Heart right ventricle (tissue), 16 donors: ENCODE results near the gene PTPRG. TPM values are rescaled to one million over a fixed set of nuclear protein-coding genes. Genes with fewer than 3 reads are reported as not detected.

Experiments used
- ATAC-seq, 8 donors: fragments of 200-7000 bp; cut with Tn5 transposase; one replicate each; pipeline ENCODE4 v1.9.1; 2020; ENCODE audit warnings: mild to moderate bottlenecking in 8 of 8, moderate library complexity in 8 of 8, moderate number of reproducible peaks in 1 of 8
- DNase-seq, 2 donors: peaks; one replicate each; pipeline ENCODE4 v3.0.0-alpha.2; 2020
- H3K27ac ChIP-seq, 10 donors: fragments of 200-600 bp; sonication (generic) in 2 of 10; one replicate each; pipeline versions ENCODE4 v1.5.0 to v1.8.0; 2020 to 2022; ENCODE audit warnings: mild to moderate bottlenecking in 3 of 10
- H3K27me3 ChIP-seq, 7 donors: fragments of 200-600 bp; one replicate each; pipeline ENCODE4 v1.8.0; 2021 to 2022; ENCODE audit warnings: mild to moderate bottlenecking in 2 of 7
- H3K36me3 ChIP-seq, 9 donors: fragments of 200-600 bp; sonication (generic) in 1 of 9; one replicate each; pipeline versions ENCODE4 v1.5.0 to v1.8.0; 2020 to 2022; ENCODE audit warnings: mild to moderate bottlenecking in 2 of 9
- H3K4me1 ChIP-seq, 9 donors: fragments of 200-600 bp; sonication (generic) in 1 of 9; one replicate each; pipeline versions ENCODE4 v1.5.0 to v1.8.0; 2020 to 2022; ENCODE audit warnings: mild to moderate bottlenecking in 4 of 9
- H3K4me3 ChIP-seq, 10 donors: fragments of 200-600 bp; sonication (generic) in 2 of 10; one replicate each; pipeline versions ENCODE4 v1.5.0 to v1.8.0; 2020 to 2022; ENCODE audit warnings: mild to moderate bottlenecking in 7 of 10, moderate library complexity in 2 of 10
- H3K9me3 ChIP-seq, 11 donors: fragments of 200-600 bp in 10 of 11; sonication (generic) in 2 of 11; one replicate each; pipeline versions ENCODE4 v1.5.0 to v1.8.0; 2013 to 2022; ENCODE audit warnings: mild to moderate bottlenecking in 2 of 11, control low read depth in 1 of 11, moderate library complexity in 1 of 11
- WGBS, 2 donors: extraction: QIAGEN DNeasy Blood & Tissue Kit; methylation state at CpG; one replicate each; pipeline ENCODE4 v1.1.7; 2013; ENCODE audit warnings: inconsistent platforms in 1 of 2; 5-methylcytosine and 5-hydroxymethylcytosine counted together
- intact Hi-C, 10 donors: fragments of 100-400 bp; cut with DNase I; formaldehyde crosslinking; loops; one replicate each; pipeline versions ENCODE4 v1.11.1 to v1.14.2; 2022
- polyA plus RNA-seq, 2 donors: library from polyadenylated mRNA; stranded (reverse); fragments of 200-250 nt; gene quantifications; one replicate each; pipeline ENCODE4 v1.2.3, GENCODE V29; 2013
- total RNA-seq, 10 donors: library from RNA; stranded (reverse); fragmentation: NEBNext Ultra II Directional in 3 of 10; extraction: Animal tissue kit (Norgen Biotek cat#: 25700) in 3 of 10; gene quantifications; one replicate each; pipeline versions ENCODE4 v1.2.1 to v1.2.4, GENCODE V29; 2021 to 2023
- TF ChIP-seq, protein P1 (sequence below), 9 donors: fragments of 200-600 bp; sonication (generic) in 2 of 9; IDR thresholded peaks; one replicate each; pipeline versions ENCODE4 v1.5.0 to v1.8.0; 2021 to 2022; ENCODE audit warnings: antibody characterized with exemption in 9 of 9, mild to moderate bottlenecking in 5 of 9, moderate library complexity in 1 of 9
- donor health status: Arrhythmogenic right ventricular cardiomyopathy.
- donor health status: ischemic (EF 13 %, LVEDD 7.1; RV severe dilation, severe dysfunction).
- donor health status: healthy with polysubstance abuse.
- donor health status: DM: no; HTN: yes; CAD: no.
- donor health status: DM: no; HTN: no; CAD: no.
- donor health status: ischemic (EF 25% LVEDD 6.9; RV normal size, moderate dysfunction).
- donor health status: ischemic (EF 25% LVEDD 5.7; RV mildly dilated, moderate dysfunction).
- donor health status: healthy.
- donor health status: DM: yes; HTN: yes; CAD: no.
- donor health status: Ischemic cardiomyopathy.
- donor health status: ischemic (EF 35%, LVEDD 5.7; RV mildly dilated, moderate dysfunction).
- donor health status: nonischemic (EF 11% LVEDD 7.7; RV severe dilation, severe dysfunction).
- donor health status: DM: yes; HTN: yes; CAD: no.
- donor health status: PGD.
- donor health status: ischemic (EF 29% LVEDD 5.4; RV normal size, mild dysfunction).
- donor health status: nonischemic (EF 23%, LVEDD 6.1; RV moderate dilation, normal function).

Gene PTPRG
- total and polyA plus RNA-seq, 12 donors = 10.1 to 38.3 (median 32.6) TPM

DNA sequence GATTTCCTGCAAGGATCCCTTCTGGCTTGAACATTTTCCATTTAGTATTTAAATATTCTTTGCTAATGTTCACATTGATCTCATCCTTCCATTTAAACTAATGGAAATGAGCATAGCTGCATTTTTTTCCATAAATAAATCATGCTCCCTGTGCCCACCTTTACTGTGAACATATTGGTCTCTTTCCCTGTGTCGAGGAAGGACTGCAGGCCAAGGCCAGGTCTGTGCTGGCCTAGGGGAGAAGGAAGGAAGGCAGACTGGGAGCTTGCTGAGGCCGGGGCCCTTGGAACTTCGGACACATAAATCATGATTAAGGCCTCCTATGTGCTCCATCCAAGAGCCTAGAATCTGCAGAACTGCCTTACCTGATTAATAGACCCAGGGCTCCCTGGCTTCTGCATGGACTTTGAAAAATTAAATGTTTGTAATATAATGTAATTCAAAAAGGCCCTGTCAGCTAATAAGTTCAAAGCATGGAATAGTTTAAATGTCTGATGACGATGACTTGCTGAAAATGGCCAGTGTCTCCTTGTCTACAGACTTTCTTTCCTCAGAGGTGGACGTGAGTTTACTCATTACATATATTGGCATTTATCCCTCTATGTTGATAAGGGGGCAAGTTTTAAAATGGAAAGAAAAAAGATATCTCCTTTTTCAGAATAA is 636.1 kb downstream of the PTPRG start:
- Histone ChIP-seq H3K36me3 (peaks cover 0 to 77% (median 0%) of the 10 kb centered on the region in 9 donors), H3K9me3 (no peaks in the 10 kb centered on the region), H3K27me3 (no peaks in the 10 kb centered on the region), H3K4me1 (no peaks in the 10 kb centered on the region), H3K27ac (no peak overlapping the region), H3K4me3 (no peak overlapping the region)
- DNase-seq (no peak), ATAC-seq (no peak)
- intact Hi-C loops = no loop called here
- TF ChIP-seq, protein P1, sequence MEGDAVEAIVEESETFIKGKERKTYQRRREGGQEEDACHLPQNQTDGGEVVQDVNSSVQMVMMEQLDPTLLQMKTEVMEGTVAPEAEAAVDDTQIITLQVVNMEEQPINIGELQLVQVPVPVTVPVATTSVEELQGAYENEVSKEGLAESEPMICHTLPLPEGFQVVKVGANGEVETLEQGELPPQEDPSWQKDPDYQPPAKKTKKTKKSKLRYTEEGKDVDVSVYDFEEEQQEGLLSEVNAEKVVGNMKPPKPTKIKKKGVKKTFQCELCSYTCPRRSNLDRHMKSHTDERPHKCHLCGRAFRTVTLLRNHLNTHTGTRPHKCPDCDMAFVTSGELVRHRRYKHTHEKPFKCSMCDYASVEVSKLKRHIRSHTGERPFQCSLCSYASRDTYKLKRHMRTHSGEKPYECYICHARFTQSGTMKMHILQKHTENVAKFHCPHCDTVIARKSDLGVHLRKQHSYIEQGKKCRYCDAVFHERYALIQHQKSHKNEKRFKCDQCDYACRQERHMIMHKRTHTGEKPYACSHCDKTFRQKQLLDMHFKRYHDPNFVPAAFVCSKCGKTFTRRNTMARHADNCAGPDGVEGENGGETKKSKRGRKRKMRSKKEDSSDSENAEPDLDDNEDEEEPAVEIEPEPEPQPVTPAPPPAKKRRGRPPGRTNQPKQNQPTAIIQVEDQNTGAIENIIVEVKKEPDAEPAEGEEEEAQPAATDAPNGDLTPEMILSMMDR (IDR thresholded peaks at IDR 0.05) = no peak
- 90 to 94% methylated on average over 5 of the region's 5 CpGs for whole genome bisulfite sequencing, 2 donors

DNA sequence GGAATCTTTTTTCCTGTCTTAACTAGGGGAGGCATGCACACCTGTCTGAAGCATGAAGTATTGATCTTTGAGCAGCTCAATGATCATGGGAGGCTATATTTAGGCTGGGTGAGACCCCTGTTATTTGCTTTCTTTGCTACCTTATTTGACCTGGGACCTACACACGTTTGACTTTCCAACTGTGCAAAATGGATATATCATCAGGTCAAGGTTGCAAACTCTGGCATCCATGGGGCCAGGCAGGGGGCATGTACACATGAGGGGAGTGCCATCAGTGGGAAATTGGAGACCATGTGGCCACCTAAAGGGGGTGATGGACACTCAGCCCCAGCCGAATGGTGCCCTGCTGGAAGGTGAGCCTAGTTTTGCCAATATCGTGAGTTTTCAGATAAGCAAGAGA is 637.8 kb downstream of the PTPRG start:
- ATAC-seq (no peak), DNase-seq (no peak)
- Histone ChIP-seq H3K27ac (no peak overlapping the region), H3K4me3 (no peak overlapping the region), H3K36me3 (peaks cover 0 to 75% (median 10%) of the 10 kb centered on the region in 9 donors), H3K27me3 (no peaks in the 10 kb centered on the region), H3K4me1 (no peaks in the 10 kb centered on the region), H3K9me3 (no peaks in the 10 kb centered on the region)
- intact Hi-C loops = no loop called here
- TF ChIP-seq, protein P1 (IDR thresholded peaks at IDR 0.05) = no peak
- WGBS, 2 donors = 82 to 87% methylated on average over 3 of the region's 3 CpGs

DNA sequence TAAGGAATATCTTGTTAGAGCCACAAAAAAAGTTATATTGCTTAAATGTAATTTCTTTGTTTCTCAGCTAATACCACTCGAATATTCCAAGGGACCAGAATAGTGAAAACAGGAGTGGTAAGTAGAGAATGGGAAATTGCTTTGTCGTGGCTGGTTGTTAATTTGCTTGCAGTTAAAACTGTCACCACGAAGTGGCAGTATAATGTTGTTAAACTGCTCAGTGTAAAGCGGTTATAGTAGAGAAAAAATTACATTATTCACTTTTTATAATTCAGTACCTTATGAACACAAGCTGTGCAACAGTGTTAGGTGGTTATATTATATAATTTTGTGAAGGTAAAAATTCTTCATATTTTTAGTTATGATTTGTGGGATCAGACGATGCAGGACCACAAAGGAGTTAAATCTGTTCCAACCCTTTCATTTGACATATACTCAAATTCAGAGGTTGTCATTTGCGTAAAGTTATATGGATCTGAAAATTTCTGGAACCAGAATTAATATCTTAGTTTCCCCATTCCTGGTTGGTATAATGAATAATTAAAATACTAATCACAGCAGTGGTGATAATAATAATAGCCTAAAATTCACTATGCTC is 640.2 kb downstream of the PTPRG start:
- H3K4me1 ChIP-seq = no peaks in the 10 kb centered on the region
- intact Hi-C loops = loop anchor here in 4 of 10 donors (10.0 kb wide), 2 partner anchors 113 to 353 kb away; no protein-coding TSS in a partner anchor
- peaks cover 0 to 78% (median 13%) of the 10 kb centered on the region in 9 donors for H3K36me3 ChIP-seq
- H3K9me3 ChIP-seq = no peaks in the 10 kb centered on the region
- TF ChIP-seq, protein P1 (IDR thresholded peaks at IDR 0.05) = peak; percentile 24 to 70 (median 58)
- no peaks in the 10 kb centered on the region for H3K27me3 ChIP-seq
- 49 to 52% methylated on average over 6 of the region's 6 CpGs for WGBS, 2 donors
- H3K4me3 ChIP-seq = no peak overlapping the region
- no peak overlapping the region for H3K27ac ChIP-seq
- DNase-seq (no peak), ATAC-seq (peak in 1 of 8 donors; percentile 27)

DNA sequence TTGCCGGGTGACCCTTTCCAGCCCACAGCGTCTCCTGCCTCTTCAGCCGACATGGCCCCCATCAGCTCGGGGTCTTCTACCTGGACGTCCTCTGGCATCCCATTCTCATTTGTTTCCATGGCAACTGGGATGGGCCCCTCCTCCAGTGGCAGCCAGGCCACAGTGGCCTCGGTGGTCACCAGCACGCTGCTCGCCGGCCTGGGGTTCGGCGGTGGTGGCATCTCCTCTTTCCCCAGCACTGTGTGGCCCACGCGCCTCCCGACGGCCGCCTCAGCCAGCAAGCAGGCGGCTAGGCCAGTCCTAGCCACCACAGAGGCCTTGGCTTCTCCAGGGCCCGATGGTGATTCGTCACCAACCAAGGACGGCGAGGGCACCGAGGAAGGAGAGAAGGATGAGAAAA is 641.8 kb downstream of the PTPRG start:
- WGBS, 2 donors = 91 to 95% methylated on average over 22 of the region's 22 CpGs
- intact Hi-C loops = loop anchor here in 4 of 10 donors (10.0 kb wide), 2 partner anchors 112 to 352 kb away; no protein-coding TSS in a partner anchor
- TF ChIP-seq, protein P1 (IDR thresholded peaks at IDR 0.05) = no peak
- H3K36me3 ChIP-seq = peaks cover 0 to 75% (median 13%) of the 10 kb centered on the region in 9 donors
- no peak overlapping the region for H3K27ac ChIP-seq
- H3K4me3 ChIP-seq = no peak overlapping the region
- ATAC-seq (peak in 1 of 8 donors; percentile 47), DNase-seq (no peak)
- H3K4me1 ChIP-seq = no peaks in the 10 kb centered on the region
- H3K9me3 ChIP-seq = no peaks in the 10 kb centered on the region
- no peaks in the 10 kb centered on the region for H3K27me3 ChIP-seq
